IMR-90 (cell line): ENCODE data around the gene PPP1R13B. TPM values are rescaled to one million over a fixed set of nuclear protein-coding genes. Genes with fewer than 3 reads are reported as not detected.

Experiments
- ATAC-seq: fragments of 200-7000 bp; cut with Tn5 transposase; 2 replicates; pipeline ENCODE4 v1.9.1; 2020; ENCODE audit warnings: low read depth, mild to moderate bottlenecking, moderate library complexity
- BruUV-seq: library from RNA; stranded (reverse); fragments of 400-500 nt; replicated peaks from 2 replicates; lab custom pipeline; 2021; lab: Mats Ljungman, UMichigan
- CTCF ChIA-PET: fragments of 300-600 bp; formaldehyde crosslinking; extraction: SDS; loops from one replicate; lab custom pipeline; 2021; ENCODE audit warnings: antibody characterized with exemption; lab: Yijun Ruan, JAX
- POLR2A ChIA-PET: fragments of 300-600 bp; sonication (Branson Sonifier 250); formaldehyde crosslinking; loops from one replicate; lab custom pipeline; 2022; ENCODE audit warnings: antibody characterized with exemption; ENCODE audit not compliant: unreplicated experiment; lab: Charles Lee
- DNase-seq: peaks from one replicate; pipeline ENCODE4 v3.0.0; 2013
- H2AFZ ChIP-seq: replicated peaks from 2 replicates; pipeline ENCODE3; 2013; ENCODE audit warnings: low read length, mild to moderate bottlenecking; ENCODE audit not compliant: poor library complexity
- H2AK5ac ChIP-seq: 2 replicates; pipeline ENCODE4 v1.6.1; 2013; ENCODE audit warnings: low read depth, low read length, inconsistent platforms
- H2AK9ac ChIP-seq: replicated peaks from 2 replicates; pipeline ENCODE3; 2013; ENCODE audit warnings: mild to moderate bottlenecking, low read depth, low read length, moderate library complexity; ENCODE audit not compliant: poor library complexity
- H2BK120ac ChIP-seq: 2 replicates; pipeline ENCODE4 v1.6.1; 2013; ENCODE audit warnings: low read depth, low read length, inconsistent platforms
- H2BK15ac ChIP-seq: 3 replicates; pipeline ENCODE4 v1.6.1; 2013; ENCODE audit warnings: low read depth, low read length, inconsistent platforms
- H2BK20ac ChIP-seq: 2 replicates; pipeline ENCODE4 v1.6.1; 2013; ENCODE audit warnings: low read depth, mild to moderate bottlenecking, inconsistent platforms, low read length, moderate library complexity
- H2BK5ac ChIP-seq: 2 replicates; pipeline ENCODE4 v1.6.1; 2013; ENCODE audit warnings: mild to moderate bottlenecking, low read depth, low read length, inconsistent platforms; ENCODE audit not compliant: poor library complexity, severe bottlenecking
- H3K14ac ChIP-seq: replicated peaks from 2 replicates; pipeline ENCODE4 v1.6.1; 2013; ENCODE audit warnings: low read depth, low read length, inconsistent platforms
- H3K18ac ChIP-seq: 2 replicates; pipeline ENCODE4 v1.6.1; 2013; ENCODE audit warnings: low read depth, low read length, control low read depth
- H3K23ac ChIP-seq: 2 replicates; pipeline ENCODE4 v1.6.1; 2013; ENCODE audit warnings: low read depth, low read length, inconsistent platforms
- H3K27ac ChIP-seq: 2 replicates; pipeline ENCODE4 v1.5.1; 2013; ENCODE audit warnings: mild to moderate bottlenecking, control low read depth, low read length; ENCODE audit not compliant: insufficient read depth
- H3K27me3 ChIP-seq: 2 replicates; pipeline ENCODE4 v1.6.1; 2013; ENCODE audit warnings: low read length; ENCODE audit not compliant: control insufficient read depth, insufficient read depth
- H3K36me3 ChIP-seq: 2 replicates; pipeline ENCODE4 v1.6.1; 2013; ENCODE audit warnings: low read length, mixed read lengths; ENCODE audit not compliant: control insufficient read depth, insufficient read depth
- H3K4ac ChIP-seq: 2 replicates; pipeline ENCODE4 v1.6.1; 2013; ENCODE audit warnings: low read depth, low read length, inconsistent platforms
- H3K4me1 ChIP-seq: 2 replicates; pipeline ENCODE4 v1.6.1; 2013; ENCODE audit warnings: low read length, mixed read lengths; ENCODE audit not compliant: control insufficient read depth, insufficient read depth
- H3K4me2 ChIP-seq: 2 replicates; pipeline ENCODE4 v1.6.1; 2013; ENCODE audit warnings: low read depth, mild to moderate bottlenecking, control low read depth, low read length, moderate library complexity
- H3K4me3 ChIP-seq: 2 replicates; pipeline ENCODE4 v1.5.1; 2013; ENCODE audit warnings: low read depth, mild to moderate bottlenecking, control low read depth, low read length, moderate library complexity; ENCODE audit not compliant: insufficient read depth
- H3K56ac ChIP-seq: 2 replicates; pipeline ENCODE4 v1.6.1; 2013; ENCODE audit warnings: low read length, inconsistent platforms; ENCODE audit not compliant: insufficient read depth; ENCODE audit errors: extremely low read depth
- H3K79me1 ChIP-seq, 2 experiments: 2 replicates each; pipeline ENCODE4 v1.6.1; 2013; ENCODE audit warnings: low read length in 2 of 2, inconsistent platforms in 1 of 2, low read depth in 1 of 2
- H3K9ac ChIP-seq: 2 replicates; pipeline ENCODE4 v1.6.1; 2013; ENCODE audit warnings: low read depth, low read length, control low read depth
- H3K9me1 ChIP-seq: 2 replicates; pipeline ENCODE4 v1.6.1; 2013; ENCODE audit warnings: low read length, inconsistent platforms; ENCODE audit not compliant: insufficient read depth
- H3K9me3 ChIP-seq: 2 replicates; pipeline ENCODE4 v1.6.1; 2013; ENCODE audit warnings: low read length; ENCODE audit not compliant: control insufficient read depth, insufficient read depth
- H4K20me1 ChIP-seq: 2 replicates; pipeline ENCODE4 v1.6.1; 2013; ENCODE audit warnings: low read length, inconsistent platforms; ENCODE audit not compliant: insufficient read depth
- H4K5ac ChIP-seq: 2 replicates; pipeline ENCODE4 v1.6.1; 2013; ENCODE audit warnings: mild to moderate bottlenecking, low read depth, low read length, control low read depth
- H4K8ac ChIP-seq, 2 experiments: 2 replicates each; pipeline ENCODE4 v1.6.1; 2013; ENCODE audit warnings: low read depth in 2 of 2, low read length in 2 of 2, control low read depth in 1 of 2, inconsistent platforms in 1 of 2
- H4K91ac ChIP-seq: 2 replicates; pipeline ENCODE4 v1.6.1; 2013; ENCODE audit warnings: low read depth, low read length, inconsistent platforms; ENCODE audit not compliant: insufficient read depth
- CEBPB ChIP-seq: IDR thresholded peaks from 2 replicates; pipeline ENCODE4 v1.6.1; 2012; ENCODE audit warnings: low read depth, low read length, improper control_type of control experiment
- CTCF ChIP-seq: conservative IDR thresholded peaks from 2 replicates; pipeline ENCODE4 v1.5.1; 2012; ENCODE audit warnings: mild to moderate bottlenecking, low read depth, low read length, improper control_type of control experiment
- FOS ChIP-seq: fragments of 150-350 bp; IDR thresholded peaks from 2 replicates; pipeline ENCODE4 v1.6.1; 2016; ENCODE audit warnings: low read depth, low read length
- RCOR1 ChIP-seq: IDR thresholded peaks from 2 replicates; pipeline ENCODE4 v1.6.1; 2012; ENCODE audit warnings: mild to moderate bottlenecking, low read length, improper control_type of control experiment; ENCODE audit not compliant: insufficient replicate concordance
- WGBS, 2 experiments: methylation state at CpG; one replicate each; pipeline versions ENCODE4 v1.1.5 to v1.1.7; 2013; ENCODE audit warnings: missing lambda C conversion rate in 2 of 2; ENCODE audit not compliant: insufficient read length in 1 of 2; ENCODE audit errors: extremely low coverage in 2 of 2; 5-methylcytosine and 5-hydroxymethylcytosine counted together
- dilution Hi-C: fragments of 300-500 bp; cut with HindIII; formaldehyde crosslinking; loops from one replicate; pipeline ENCODE4 v1.14.3; 2018; ENCODE audit warnings: low sequenced_read_pairs; ENCODE audit not compliant: unreplicated experiment
- in situ Hi-C: fragments of 300-500 bp; cut with MboI; formaldehyde crosslinking; loops from 3 replicates; pipeline ENCODE4 v1.14.3; 2019; ENCODE audit warnings: low sequenced_read_pairs, inconsistent platforms, mixed read lengths
- intact Hi-C: fragments of 100-400 bp; cut with micrococcal nuclease; formaldehyde crosslinking; loops from 2 replicates; pipeline ENCODE4 v1.10.0; 2022
- polyA plus RNA-seq, 3 experiments: library from polyadenylated mRNA; depleted of rRNA; stranded (reverse); fragments of >200 nt; gene quantifications; 2 replicates each; pipeline ENCODE4 v1.2.3, GENCODE V29; 2012; ENCODE audit warnings: low replicate concordance in 1 of 3
- total RNA-seq: library from RNA; depleted of rRNA; stranded (reverse); fragments of >200 nt; gene quantifications from 2 replicates; pipeline ENCODE4 v1.2.3, GENCODE V29; 2012

PPP1R13B gene
- total and polyA plus RNA-seq, 2 of the 4 experiments (the other 2 are of a cell fraction) = 1.6 to 2.8 TPM

GRCh38 chr14:103854822-103855733 is 7.7 kb upstream of the PPP1R13B start:
- peaks cover 18% of the 10 kb centered on the region for H3K27me3 ChIP-seq
- dilution Hi-C loops (no loop called here), in situ Hi-C loops (no loop called here), intact Hi-C loops (no loop called here)
- no peak for TF ChIP-seq CTCF
- TF ChIP-seq FOS = no peak
- TF ChIP-seq CEBPB = no peak
- no peak for TF ChIP-seq RCOR1
- H2BK5ac ChIP-seq = no peak overlapping the region
- H4K91ac ChIP-seq = no peak overlapping the region
- no peak overlapping the region for H3K27ac ChIP-seq
- ATAC-seq (no peak), DNase-seq (no peak)
- no peaks in the 10 kb centered on the region for H4K20me1 ChIP-seq
- H2AFZ ChIP-seq = peak overlapping the region; percentile 32
- no peak overlapping the region for H4K8ac ChIP-seq
- no peaks in the 10 kb centered on the region for H3K4me1 ChIP-seq
- no peak overlapping the region for H2AK9ac ChIP-seq
- no TSS peak for BruUV-seq
- ChIA-PET POLR2A (no interaction called here), CTCF (no interaction called here)
- no peaks in the 10 kb centered on the region for H3K9me1 ChIP-seq
- H3K9ac ChIP-seq = no peak overlapping the region
- no peak overlapping the region for H2BK120ac ChIP-seq
- H3K9me3 ChIP-seq = no peaks in the 10 kb centered on the region
- H3K18ac ChIP-seq = no peak overlapping the region
- H2BK20ac ChIP-seq = no peak overlapping the region
- no peak overlapping the region for H3K4me2 ChIP-seq
- H4K5ac ChIP-seq = no peak overlapping the region
- H3K23ac ChIP-seq = no peak overlapping the region
- H3K56ac ChIP-seq = no peak overlapping the region
- no peak overlapping the region for H2BK15ac ChIP-seq
- no peaks in the 10 kb centered on the region for H3K79me1 ChIP-seq
- H2AK5ac ChIP-seq = no peak overlapping the region
- no peaks in the 10 kb centered on the region for H3K36me3 ChIP-seq
- 59% methylated on average over 4 of the region's 18 CpGs; no CpG with 5 or more reads in 1 of the 2 experiments for WGBS, 2 experiments
- no peak overlapping the region for H3K14ac ChIP-seq
- H3K4me3 ChIP-seq = no peak overlapping the region
- H3K4ac ChIP-seq = no peak overlapping the region
